HG02588 (cell line): ENCODE data around the gene MCTP1.
"Not testable (repeated sequence)": the region's sequence is repeated elsewhere in the genome, so short reads cannot be mapped to it uniquely, and the experiment has no call there.

Experiments
- ATAC-seq: cut with Tn5 transposase; IDR thresholded peaks from one replicate; pipeline ENCODE4 v1.9.1; 2021; ENCODE audit warnings: mild to moderate bottlenecking, moderate library complexity; ENCODE audit not compliant: unreplicated experiment

Gene MCTP1

GRCh38 chr5:95191330-95191729 lies 93.6 kb downstream of the MCTP1 start:
- peak; percentile 88 for ATAC-seq

- no peak for ATAC-seq
These were observed 100.0 kb downstream of the MCTP1 start for GRCh38 chr5:95184924-95185323.

GRCh38 chr5:95181644-95182043 lies 103.2 kb downstream of the MCTP1 start:
- no peak for ATAC-seq

GRCh38 chr5:95178046-95178651 lies 106.7 kb downstream of the MCTP1 start:
- ATAC-seq, result no peak

- no peak for ATAC-seq
These were observed 107.4 kb downstream of the MCTP1 start for GRCh38 chr5:95177456-95177855.

- no peak for ATAC-seq
These were observed 109.8 kb downstream of the MCTP1 start for GRCh38 chr5:95175106-95175505.

GRCh38 chr5:95172659-95173058 lies 112.2 kb downstream of the MCTP1 start:
- ATAC-seq, result no peak

- ATAC-seq, result no peak
These were observed 120.0 kb downstream of the MCTP1 start for GRCh38 chr5:95164861-95165260.

GRCh38 chr5:95163079-95163478 lies 121.8 kb downstream of the MCTP1 start:
- ATAC-seq, result no peak

- no peak for ATAC-seq
These were observed 122.5 kb downstream of the MCTP1 start for GRCh38 chr5:95162231-95162992.

- ATAC-seq, result no peak
These were observed 125.3 kb downstream of the MCTP1 start for GRCh38 chr5:95159603-95160002.

- no peak for ATAC-seq
These were observed 129.0 kb downstream of the MCTP1 start for GRCh38 chr5:95155888-95156287.

- ATAC-seq, result no peak
These were observed 131.4 kb downstream of the MCTP1 start for GRCh38 chr5:95153511-95153910.

GRCh38 chr5:95152535-95152934 lies 132.4 kb downstream of the MCTP1 start:
- ATAC-seq, result no peak

GRCh38 chr5:95152131-95152530 lies 132.8 kb downstream of the MCTP1 start:
- no peak for ATAC-seq

- ATAC-seq, result no peak
These were observed 133.2 kb downstream of the MCTP1 start for GRCh38 chr5:95151694-95152093.

GRCh38 chr5:95149387-95149786 lies 135.5 kb downstream of the MCTP1 start:
- no peak for ATAC-seq

- no peak for ATAC-seq
These were observed 136.4 kb downstream of the MCTP1 start for GRCh38 chr5:95148453-95148852.

- ATAC-seq, result not testable (repeated sequence)
These were observed 141.0 kb downstream of the MCTP1 start for GRCh38 chr5:95143858-95144257.

GRCh38 chr5:95142145-95142544 lies 142.7 kb downstream of the MCTP1 start:
- no peak for ATAC-seq

GRCh38 chr5:95141141-95141540 lies 143.8 kb downstream of the MCTP1 start:
- no peak for ATAC-seq

- ATAC-seq, result no peak
These were observed 150.6 kb downstream of the MCTP1 start for GRCh38 chr5:95134326-95134725.

GRCh38 chr5:95132096-95132495 lies 152.8 kb downstream of the MCTP1 start:
- ATAC-seq, result no peak
